HG02571 (cell line): Measurements from ENCODE around the gene BCKDHB.

Source experiments
- ATAC-seq: cut with Tn5 transposase; IDR thresholded peaks from one replicate; pipeline ENCODE4 v1.9.1; 2021; ENCODE audit warnings: mild to moderate bottlenecking, moderate library complexity; ENCODE audit not compliant: unreplicated experiment

Gene BCKDHB

GRCh38 chr6:80366714-80367113 is 260.2 kb downstream of the BCKDHB start:
- no peak for ATAC-seq

DNA sequence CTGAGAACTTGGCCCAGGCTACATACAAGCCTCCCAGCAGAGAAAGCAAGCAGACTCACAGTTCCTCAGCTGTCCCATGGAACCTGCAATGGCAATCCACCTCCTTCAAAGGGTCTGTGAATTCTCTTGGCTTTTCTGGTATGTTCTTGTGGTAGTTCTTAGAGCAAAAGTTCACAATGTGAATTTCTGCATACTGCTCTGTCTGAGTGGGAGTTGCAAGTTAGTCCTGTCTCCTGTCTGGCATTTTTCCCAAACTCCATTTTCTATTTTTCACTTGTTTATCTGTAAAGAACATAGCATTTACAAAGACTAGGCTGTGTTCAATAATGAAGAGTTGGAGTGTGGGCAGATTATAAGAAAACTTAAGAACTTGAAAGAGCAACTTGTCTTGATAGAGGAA is 269.9 kb downstream of the BCKDHB start:
- ATAC-seq, result no peak

- ATAC-seq, result no peak
Measured at GRCh38 chr6:80380566-80380965, 274.1 kb downstream of the BCKDHB start.

DNA sequence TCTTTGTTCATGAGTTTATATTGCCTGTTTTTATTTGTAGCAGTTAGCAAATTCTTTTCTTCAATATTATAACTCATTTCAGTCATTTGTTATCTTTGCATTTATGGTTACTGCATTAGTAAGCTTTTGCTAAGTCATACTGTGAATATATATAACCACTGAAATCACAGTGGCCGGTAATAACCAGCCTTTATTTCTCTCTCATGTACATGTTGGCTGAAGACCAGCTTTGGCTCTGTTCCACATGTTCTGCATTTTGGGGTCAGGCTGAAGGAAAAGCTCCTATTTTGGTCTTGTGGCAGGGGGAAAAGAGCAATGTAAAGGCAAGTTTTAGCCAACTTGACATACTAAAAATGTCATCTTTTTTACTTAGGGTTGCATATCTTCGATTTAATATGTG is 276.3 kb downstream of the BCKDHB start:
- no peak for ATAC-seq

GRCh38 chr6:80388507-80388906 is 282.0 kb downstream of the BCKDHB start:
- ATAC-seq, result no peak
